ENCODE measurements around the gene B3GAT3.
"Not testable (repeated sequence)": the region's sequence is repeated elsewhere in the genome, so short reads cannot be mapped to it uniquely, and the experiment has no call there.

B3GAT3 gene

DNA sequence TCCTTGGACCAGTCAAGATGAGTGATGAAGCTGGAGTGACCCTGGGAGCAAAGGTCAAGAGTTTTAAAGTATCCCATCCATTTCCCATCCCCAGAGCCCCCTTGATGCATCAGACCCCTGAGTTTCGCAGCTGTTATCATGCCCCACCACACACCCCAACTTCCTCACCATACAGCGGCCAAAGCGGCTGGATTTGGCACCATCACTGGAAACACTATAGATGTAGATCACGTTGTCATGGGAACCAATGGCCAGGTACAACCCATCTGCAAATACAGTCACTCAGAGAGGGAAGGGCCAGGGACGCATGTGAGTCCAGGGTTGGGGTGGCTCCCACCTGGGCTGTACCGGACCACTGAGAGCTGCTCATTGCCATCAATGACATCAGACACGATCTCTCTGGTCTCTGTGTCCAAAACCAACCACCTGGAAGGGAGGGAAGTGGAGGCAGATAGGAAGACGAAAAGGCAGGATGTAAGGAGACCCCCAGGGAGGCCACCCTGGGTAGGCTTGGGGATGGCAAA, 17.9 kb downstream of the B3GAT3 start:
- DNase-seq = no peak

GRCh38 chr11:62603072-62603408, 18.7 kb downstream of the B3GAT3 start:
- peak; percentile 53 for DNase-seq

GRCh38 chr11:62602141-62603071, 19.4 kb downstream of the B3GAT3 start:
- DNase-seq = peak; percentile 52

DNA sequence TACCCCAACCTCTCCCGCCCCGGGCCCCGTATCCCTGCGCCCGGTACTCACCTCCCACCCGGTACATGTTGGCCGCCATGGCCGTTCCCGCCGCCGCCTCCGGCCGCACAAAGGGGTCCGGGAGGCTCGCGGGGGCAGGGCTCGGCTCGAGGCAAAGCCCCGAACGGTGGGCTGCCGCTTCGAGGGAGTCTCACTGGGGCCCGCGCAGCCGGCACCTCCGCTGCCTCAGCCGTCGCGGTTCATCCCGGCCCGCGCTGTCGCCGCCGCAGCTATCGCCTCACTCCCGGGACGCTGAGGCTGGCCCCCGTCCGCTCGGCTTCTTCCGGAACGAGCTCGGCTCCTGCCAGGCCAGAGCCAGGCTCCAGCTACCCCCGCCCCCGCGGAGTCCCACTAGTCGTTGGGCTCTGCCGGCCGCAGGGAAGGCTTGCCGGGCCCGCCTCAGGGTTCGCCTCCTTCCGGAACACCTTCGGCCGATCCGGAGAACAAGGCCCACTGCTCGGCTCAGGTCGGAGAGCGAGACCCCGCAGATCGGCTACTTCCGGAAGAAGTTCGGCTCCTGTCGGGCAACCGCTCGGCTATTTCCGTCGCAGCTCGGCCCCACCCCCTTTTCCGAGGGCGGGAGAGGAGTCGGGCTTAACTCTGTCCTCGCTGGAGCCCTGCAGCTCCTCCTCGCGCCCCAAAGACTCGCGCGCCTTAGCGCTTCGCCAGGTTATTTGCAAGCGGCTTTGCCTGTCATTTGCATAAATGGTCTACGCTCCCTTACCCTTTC, 20.2 kb downstream of the B3GAT3 start, which contains the start of gene MTA2:
TSS of gene MTA2 (minus strand) at position 494 of the 769 bp plus-strand sequence. CDS start at position 79, 415 bp downstream.
- DNase-seq = peak; percentile 97

- peak; percentile 24 for DNase-seq
These were observed 20.7 kb downstream of the B3GAT3 start for GRCh38 chr11:62601122-62601371.

DNA sequence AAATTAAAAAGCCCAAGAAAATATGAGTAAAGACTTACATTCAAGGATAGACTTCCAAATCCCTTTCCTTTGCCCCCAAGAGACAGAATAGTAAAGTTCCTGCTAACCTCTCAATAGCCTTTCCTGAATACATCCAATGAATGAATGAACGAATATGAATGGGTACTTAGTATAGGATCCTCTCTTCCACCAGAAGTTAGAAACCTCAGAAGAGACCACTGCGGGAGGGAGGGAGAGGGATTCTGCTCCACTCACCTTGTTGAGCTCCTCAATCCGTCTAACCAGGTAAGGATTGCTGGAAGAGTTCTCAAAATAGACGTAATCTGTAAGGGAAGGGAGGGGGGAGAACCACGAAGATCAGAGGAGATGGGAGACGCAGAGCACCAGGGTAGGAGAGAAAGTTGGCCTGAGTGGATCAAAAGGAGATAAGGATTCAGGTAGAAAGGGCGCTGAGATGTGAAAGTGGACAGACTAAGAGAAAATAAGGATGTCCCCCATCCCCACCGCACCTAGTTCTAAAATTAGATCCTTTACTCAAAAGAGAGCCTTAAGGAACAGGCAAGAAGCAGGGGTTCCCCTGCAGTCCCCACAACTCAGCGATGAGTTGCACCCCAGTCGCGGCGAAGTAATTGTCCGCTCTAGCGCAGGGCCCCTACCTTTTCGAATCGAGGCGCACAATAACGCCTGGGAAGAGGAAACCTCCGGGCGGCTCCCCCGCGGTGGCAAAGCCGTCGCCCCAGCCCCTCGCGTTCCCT, 21.2 kb downstream of the B3GAT3 start:
- no peak for DNase-seq

DNA sequence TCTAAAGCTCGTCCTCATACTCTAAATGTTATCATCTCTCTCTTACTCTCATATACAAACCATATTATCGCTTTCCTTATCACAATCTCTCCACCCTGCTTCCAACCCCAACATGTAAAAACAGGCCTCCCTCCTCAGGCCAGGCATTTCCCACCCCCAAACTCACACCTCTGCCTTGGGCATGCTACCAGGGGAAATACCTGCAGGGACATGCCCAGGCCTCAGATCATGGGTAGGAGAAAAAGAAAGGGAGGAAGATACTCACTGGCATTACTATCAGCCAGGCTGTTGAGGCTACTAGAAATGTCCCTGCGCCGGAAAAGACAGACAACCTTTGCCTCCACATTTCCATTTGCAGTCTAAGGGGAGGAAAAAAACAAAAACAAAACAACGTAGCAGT, 21.9 kb downstream of the B3GAT3 start:
- DNase-seq = no peak

DNA sequence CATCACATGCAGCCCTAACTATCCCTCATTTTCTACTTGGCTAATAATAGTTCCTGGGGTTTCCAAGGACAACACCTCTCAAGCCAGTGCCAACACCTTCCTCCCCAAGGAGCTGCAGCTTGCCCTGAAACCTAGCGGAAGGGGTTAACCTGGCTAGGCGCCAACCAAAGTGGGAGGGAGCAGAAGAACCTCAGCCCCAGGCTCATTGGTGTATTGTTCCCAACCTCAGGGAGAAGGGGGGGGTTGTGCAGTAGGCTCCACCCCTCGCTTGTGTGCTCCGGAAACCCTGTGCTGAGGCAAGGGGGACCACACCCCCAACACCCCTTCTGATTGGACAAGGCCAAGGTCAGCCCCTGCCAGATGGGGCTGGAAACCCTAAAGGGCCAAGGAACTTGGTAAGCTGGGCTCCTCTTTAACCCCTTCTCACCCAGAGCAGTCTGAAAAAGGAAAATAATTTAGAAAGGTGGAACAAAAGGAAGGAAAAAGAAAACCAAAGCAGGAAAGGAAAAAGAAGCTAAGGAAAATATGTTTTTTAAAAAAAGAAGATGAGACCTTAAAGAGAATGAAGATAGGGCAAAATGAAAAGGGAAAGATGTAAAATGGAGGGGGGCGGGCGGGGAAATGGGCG, 22.6 kb downstream of the B3GAT3 start:
- DNase-seq = peak; percentile 97

- no peak for DNase-seq
These were observed 26.7 kb downstream of the B3GAT3 start for GRCh38 chr11:62595124-62595523.

DNA sequence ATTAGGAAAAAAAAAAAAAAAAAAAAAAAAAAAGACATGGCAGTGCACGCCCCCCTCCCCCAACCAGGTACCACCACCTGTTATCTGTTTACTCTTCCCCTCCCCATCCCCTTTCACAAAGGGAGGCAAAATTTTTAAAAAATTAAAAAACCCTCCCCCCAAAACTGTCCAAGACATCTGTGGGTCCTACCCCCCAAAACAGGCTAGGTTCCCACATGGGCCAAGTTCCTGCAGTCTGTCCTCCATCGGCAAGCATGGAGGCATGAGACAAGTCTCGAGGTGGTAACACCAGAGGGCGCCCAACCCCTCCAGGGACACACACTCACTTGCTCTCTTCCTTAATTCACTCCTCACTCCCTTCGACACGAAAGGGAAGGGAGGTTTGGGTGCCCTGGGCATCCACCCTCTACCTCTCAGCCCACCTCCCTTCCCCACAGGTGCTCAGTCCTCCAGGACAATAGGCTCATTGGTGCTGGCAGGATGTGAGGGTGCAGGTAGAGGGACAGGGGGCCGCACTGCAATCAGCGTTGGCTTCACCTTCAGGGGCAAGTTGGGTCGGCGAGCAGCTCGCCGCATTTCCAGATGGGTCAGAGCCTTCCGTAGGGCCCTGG, 28.2 kb downstream of the B3GAT3 start:
- no peak for DNase-seq

GRCh38 chr11:62592989-62593421, 28.8 kb downstream of the B3GAT3 start:
- no peak for DNase-seq

GRCh38 chr11:62592146-62592815, 29.5 kb downstream of the B3GAT3 start:
- no peak for DNase-seq

GRCh38 chr11:62591448-62592145, 30.2 kb downstream of the B3GAT3 start, which contains the start of gene TUT1:
TSS of gene TUT1 (minus strand) at chr11:62591523. CDS start at chr11:62591485, 38 bp downstream.
- DNase-seq = peak; percentile 98

GRCh38 chr11:62588966-62589637, 32.7 kb downstream of the B3GAT3 start:
- DNase-seq = no peak

DNA sequence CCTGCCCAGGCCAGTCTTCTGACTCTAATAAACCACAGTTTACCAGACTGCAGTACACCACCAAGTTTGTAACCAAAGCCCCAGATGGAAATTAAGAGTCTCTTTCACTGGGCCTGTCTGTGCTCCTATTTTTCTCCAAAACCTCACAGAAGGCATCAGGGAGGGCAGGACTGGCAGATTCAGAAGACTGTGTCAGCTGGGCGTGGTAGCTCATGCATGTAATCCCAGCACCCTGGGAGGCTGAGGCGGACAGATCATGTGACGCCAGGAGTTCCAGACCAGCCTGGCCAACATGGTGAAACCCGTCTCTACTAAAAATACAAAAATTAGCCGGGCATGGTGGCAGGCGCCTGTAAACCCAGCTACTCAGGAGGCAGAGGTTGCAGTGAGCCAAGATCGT, 36.4 kb downstream of the B3GAT3 start:
- DNase-seq = not testable (repeated sequence)

- not testable (repeated sequence) for DNase-seq
These were observed 40.1 kb downstream of the B3GAT3 start for GRCh38 chr11:62581735-62582134.

DNA sequence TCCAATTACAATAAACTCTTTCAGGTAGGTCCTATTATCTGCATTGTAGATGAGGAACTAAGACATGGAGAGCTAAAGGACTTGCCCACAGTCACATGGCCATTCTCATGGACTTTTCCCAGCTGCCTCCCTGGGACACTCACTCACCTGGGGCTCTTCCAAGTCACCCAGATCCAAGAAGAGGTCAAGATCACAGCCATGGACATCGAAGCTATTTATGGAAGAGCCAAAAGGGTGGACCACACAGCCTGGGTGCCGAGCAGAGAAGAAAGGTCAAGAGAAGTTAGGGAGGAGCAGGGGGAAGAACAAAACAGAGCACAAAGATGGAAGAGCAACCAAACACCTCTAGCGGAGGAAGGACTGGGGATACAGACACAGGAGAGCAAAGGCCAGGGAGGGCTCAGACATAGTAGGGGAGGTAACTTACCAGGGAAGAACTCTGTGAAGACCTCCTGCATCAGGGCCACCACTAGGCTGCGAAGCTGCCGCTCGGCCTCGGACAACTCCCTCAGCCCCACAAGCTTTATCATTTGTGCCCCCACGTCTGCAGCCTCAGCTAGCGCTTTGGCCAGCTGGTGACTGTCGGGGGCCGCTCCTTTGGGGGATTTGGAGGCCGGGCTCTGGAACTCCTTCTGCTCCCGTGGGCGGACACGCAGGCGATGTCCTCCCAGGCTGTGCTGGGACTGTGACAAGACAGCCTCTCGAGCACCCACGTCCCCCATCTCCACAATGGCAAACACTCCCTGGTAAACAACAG, 40.6 kb downstream of the B3GAT3 start:
- DNase-seq = no peak

- DNase-seq = no peak
These were observed 42.5 kb downstream of the B3GAT3 start for GRCh38 chr11:62579252-62579651.

DNA sequence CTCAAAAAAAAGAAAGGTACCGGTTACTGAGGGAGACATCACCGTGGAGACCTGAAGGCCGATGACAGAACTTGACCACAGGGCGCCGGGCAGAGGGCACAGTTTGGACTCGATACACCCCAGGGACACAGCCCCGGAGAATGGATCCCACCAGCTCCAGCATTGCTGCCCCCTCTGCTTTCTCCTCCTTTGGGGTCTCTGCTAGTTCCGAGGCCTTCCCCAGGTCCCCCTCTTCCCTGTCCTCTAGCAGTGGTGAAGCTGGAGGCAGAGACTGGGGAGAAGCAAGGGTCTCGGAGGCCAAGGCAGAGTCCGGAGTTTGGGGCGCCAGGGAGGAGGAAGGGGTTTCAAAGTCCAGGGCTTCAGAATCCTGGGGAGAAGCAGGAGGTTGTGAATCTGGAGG, 43.2 kb downstream of the B3GAT3 start:
- DNase-seq = no peak
